Hepatocyte (in vitro differentiated cells): ENCODE data around the gene PPID. TPM values are rescaled to one million over a fixed set of nuclear protein-coding genes. Genes with fewer than 3 reads are reported as not detected.
"Not testable (repeated sequence)": the region's sequence is repeated elsewhere in the genome, so short reads cannot be mapped to it uniquely, and the experiment has no call there.

Experiments
- DNase-seq: peaks from one replicate; pipeline ENCODE4 v3.0.0-alpha.2; 2016; ENCODE audit warnings: low spot score
- H2AFZ ChIP-seq: fragments of 200-600 bp; sonication (generic); 2 replicates; pipeline ENCODE4 v1.6.0; 2016; ENCODE audit warnings: antibody characterized with exemption, mild to moderate bottlenecking
- H3K27ac ChIP-seq: fragments of 200-600 bp; sonication (generic); 2 replicates; pipeline ENCODE4 v1.5.1; 2016; ENCODE audit warnings: mild to moderate bottlenecking
- H3K27me3 ChIP-seq: fragments of 200-600 bp; sonication (generic); 2 replicates; pipeline ENCODE4 v1.6.1; 2016
- H3K36me3 ChIP-seq: fragments of 200-600 bp; sonication (generic); replicated peaks from 2 replicates; pipeline ENCODE4 v1.5.1; 2016; ENCODE audit warnings: low read depth; ENCODE audit not compliant: insufficient read depth
- H3K4me1 ChIP-seq: fragments of 200-600 bp; sonication (generic); 2 replicates; pipeline ENCODE4 v1.5.1; 2016; ENCODE audit warnings: mild to moderate bottlenecking, moderate library complexity; ENCODE audit not compliant: insufficient read depth
- H3K4me2 ChIP-seq: fragments of 200-600 bp; sonication (generic); 2 replicates; pipeline ENCODE4 v1.6.0; 2016
- H3K4me3 ChIP-seq: fragments of 200-600 bp; sonication (generic); 2 replicates; pipeline ENCODE4 v1.5.1; 2016; ENCODE audit warnings: mild to moderate bottlenecking
- H3K79me2 ChIP-seq: fragments of 200-600 bp; sonication (generic); 2 replicates; pipeline ENCODE4 v1.6.0; 2017; ENCODE audit warnings: mild to moderate bottlenecking
- H3K9me2 ChIP-seq: fragments of 200-600 bp; sonication (generic); replicated peaks from 2 replicates; pipeline ENCODE4 v1.6.0; 2017; ENCODE audit warnings: mild to moderate bottlenecking; ENCODE audit not compliant: insufficient read depth
- H3K9me3 ChIP-seq: fragments of 200-600 bp; sonication (generic); 2 replicates; pipeline ENCODE4 v1.5.1; 2016; ENCODE audit warnings: low read depth, mild to moderate bottlenecking
- H4K20me1 ChIP-seq: fragments of 200-600 bp; sonication (generic); 2 replicates; pipeline ENCODE4 v1.6.0; 2016; ENCODE audit warnings: mild to moderate bottlenecking; ENCODE audit not compliant: insufficient read depth, poor library complexity, severe bottlenecking
- EZH2 ChIP-seq: fragments of 200-600 bp; sonication (generic); IDR thresholded peaks from 2 replicates; pipeline ENCODE4 v1.6.1; 2016; ENCODE audit warnings: antibody characterized with exemption, mild to moderate bottlenecking, borderline replicate concordance
- EZH2phosphoT487 ChIP-seq: fragments of 200-600 bp; sonication (generic); IDR thresholded peaks from one replicate; pipeline ENCODE4 v1.6.1; 2018; ENCODE audit warnings: antibody characterized with exemption, mild to moderate bottlenecking, low read depth, moderate library complexity; ENCODE audit not compliant: unreplicated experiment, severe bottlenecking
- WGBS: methylation state at CpG from one replicate; pipeline ENCODE4 v1.1.6; 2016; ENCODE audit warnings: low lambda C conversion rate; ENCODE audit errors: missing lambda C conversion rate; 5-methylcytosine and 5-hydroxymethylcytosine counted together
- polyA plus RNA-seq: library from polyadenylated mRNA; unstranded; fragments of >200 nt; fragmentation: Nextera tagmentation; extraction: Ambion mirVana; gene quantifications from 2 replicates; pipeline ENCODE4 v1.2.1, GENCODE V29; 2016
- total RNA-seq: library from RNA; depleted of rRNA; stranded (reverse); fragments of >200 nt; gene quantifications from 2 replicates; pipeline ENCODE4 v1.2.3, GENCODE V29; 2014
- TF ChIP-seq, protein P1 (sequence below): fragments of 200-600 bp; sonication (generic); IDR thresholded peaks from 2 replicates; pipeline ENCODE4 v1.5.1; 2016; ENCODE audit warnings: antibody characterized with exemption, mild to moderate bottlenecking; ENCODE audit not compliant: poor library complexity

Gene PPID
- total and polyA plus RNA-seq, 2 experiments from 2014 or later, result 41.2 to 49.3 TPM

DNA sequence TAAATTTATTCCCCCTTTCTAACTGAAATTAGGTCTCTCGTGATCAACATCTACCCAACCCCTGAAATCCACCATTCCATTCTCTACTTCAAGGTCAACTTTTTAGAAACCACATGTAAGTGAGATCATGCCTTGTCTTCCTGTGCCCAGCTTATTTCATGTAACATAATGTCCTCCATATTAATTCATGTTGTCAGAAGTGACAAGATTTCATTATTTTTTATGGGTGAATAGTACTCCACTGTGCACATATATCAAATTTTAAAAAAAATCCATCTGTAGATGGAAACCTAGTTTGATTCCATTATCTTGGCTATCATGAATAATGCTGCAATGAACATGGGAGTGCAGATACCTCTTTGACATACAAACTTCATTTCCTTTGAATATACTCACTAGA is 1.5 kb downstream of the PPID start:
- Histone ChIP-seq H3K4me2 (peak overlapping the region; percentile 83), H3K36me3 (no peaks in the 10 kb centered on the region), H3K79me2 (peaks cover 29% of the 10 kb centered on the region), H3K9me2 (no peaks in the 10 kb centered on the region), H3K9me3 (no peaks in the 10 kb centered on the region), H2AFZ (no peak overlapping the region), H3K27ac (peak overlapping the region; percentile 44), H3K4me3 (peak overlapping the region; percentile 82), H3K27me3 (no peaks in the 10 kb centered on the region), H3K4me1 (no peaks in the 10 kb centered on the region), H4K20me1 (no peaks in the 10 kb centered on the region)
- WGBS, result 100% methylated on average over 1 of the region's 1 CpG
- TF ChIP-seq, protein P1, sequence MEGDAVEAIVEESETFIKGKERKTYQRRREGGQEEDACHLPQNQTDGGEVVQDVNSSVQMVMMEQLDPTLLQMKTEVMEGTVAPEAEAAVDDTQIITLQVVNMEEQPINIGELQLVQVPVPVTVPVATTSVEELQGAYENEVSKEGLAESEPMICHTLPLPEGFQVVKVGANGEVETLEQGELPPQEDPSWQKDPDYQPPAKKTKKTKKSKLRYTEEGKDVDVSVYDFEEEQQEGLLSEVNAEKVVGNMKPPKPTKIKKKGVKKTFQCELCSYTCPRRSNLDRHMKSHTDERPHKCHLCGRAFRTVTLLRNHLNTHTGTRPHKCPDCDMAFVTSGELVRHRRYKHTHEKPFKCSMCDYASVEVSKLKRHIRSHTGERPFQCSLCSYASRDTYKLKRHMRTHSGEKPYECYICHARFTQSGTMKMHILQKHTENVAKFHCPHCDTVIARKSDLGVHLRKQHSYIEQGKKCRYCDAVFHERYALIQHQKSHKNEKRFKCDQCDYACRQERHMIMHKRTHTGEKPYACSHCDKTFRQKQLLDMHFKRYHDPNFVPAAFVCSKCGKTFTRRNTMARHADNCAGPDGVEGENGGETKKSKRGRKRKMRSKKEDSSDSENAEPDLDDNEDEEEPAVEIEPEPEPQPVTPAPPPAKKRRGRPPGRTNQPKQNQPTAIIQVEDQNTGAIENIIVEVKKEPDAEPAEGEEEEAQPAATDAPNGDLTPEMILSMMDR, result no peak
- TF ChIP-seq EZH2 (no peak), EZH2phosphoT487 (no peak)
- no peak for DNase-seq

DNA sequence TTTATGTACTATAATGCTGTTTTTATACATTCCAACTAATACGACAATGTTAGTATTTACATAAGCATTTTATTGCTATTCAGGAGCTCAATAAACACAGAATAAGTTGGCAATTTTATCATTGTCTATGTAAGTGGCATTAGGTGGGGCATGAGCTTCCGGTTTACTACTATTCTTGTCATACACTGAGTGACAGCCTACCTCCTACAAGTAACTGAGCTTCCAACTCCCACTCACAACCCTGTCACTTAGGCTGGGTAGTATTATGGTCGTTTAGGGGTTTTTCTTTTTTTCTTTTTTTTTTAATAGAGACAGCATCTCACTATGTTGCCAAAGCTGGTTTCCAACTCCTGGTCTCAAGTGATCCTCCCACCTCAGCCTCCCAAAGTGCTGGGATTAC is 7.4 kb downstream of the PPID start:
- Histone ChIP-seq H3K27ac (no peak overlapping the region), H3K9me2 (no peaks in the 10 kb centered on the region), H3K4me2 (no peak overlapping the region), H3K27me3 (no peaks in the 10 kb centered on the region), H3K36me3 (no peaks in the 10 kb centered on the region), H2AFZ (no peak overlapping the region), H4K20me1 (no peaks in the 10 kb centered on the region), H3K79me2 (peaks cover 9% of the 10 kb centered on the region), H3K4me3 (no peak overlapping the region), H3K4me1 (no peaks in the 10 kb centered on the region), H3K9me3 (no peaks in the 10 kb centered on the region)
- TF ChIP-seq EZH2phosphoT487 (no peak), EZH2 (no peak)
- TF ChIP-seq, protein P1, result no peak
- 80% methylated on average over 3 of the region's 3 CpGs for WGBS
- no peak for DNase-seq

DNA sequence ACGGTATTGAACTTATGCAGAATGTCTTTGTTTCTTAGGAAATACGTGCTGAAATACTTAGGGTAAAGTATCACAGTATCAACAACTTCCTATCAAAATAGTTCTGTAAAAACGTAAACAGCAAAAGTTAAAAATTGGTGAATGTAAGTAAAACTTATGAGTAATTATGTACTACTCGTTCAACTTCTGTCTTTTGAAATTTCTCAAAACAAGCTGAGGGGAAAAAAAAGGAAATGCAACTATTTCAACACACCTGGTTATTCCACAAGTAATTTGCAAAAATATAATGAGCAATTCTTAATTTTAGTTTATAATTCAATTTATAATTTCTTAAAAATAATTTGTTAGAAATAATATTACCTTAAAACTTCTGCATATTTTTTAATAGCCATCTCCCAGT is 8.3 kb downstream of the PPID start:
- H4K20me1 ChIP-seq, result no peaks in the 10 kb centered on the region
- 96% methylated on average over 4 of the region's 4 CpGs for WGBS
- no peaks in the 10 kb centered on the region for H3K4me1 ChIP-seq
- DNase-seq, result no peak
- no peak overlapping the region for H3K4me2 ChIP-seq
- no peak for TF ChIP-seq EZH2
- TF ChIP-seq EZH2phosphoT487, result no peak
- TF ChIP-seq, protein P1, result no peak
- H3K9me2 ChIP-seq, result no peaks in the 10 kb centered on the region
- no peak overlapping the region for H3K4me3 ChIP-seq
- H3K9me3 ChIP-seq, result no peaks in the 10 kb centered on the region
- H3K27ac ChIP-seq, result no peak overlapping the region
- peaks cover 3% of the 10 kb centered on the region for H3K79me2 ChIP-seq
- no peaks in the 10 kb centered on the region for H3K36me3 ChIP-seq
- no peak overlapping the region for H2AFZ ChIP-seq
- H3K27me3 ChIP-seq, result no peaks in the 10 kb centered on the region

DNA sequence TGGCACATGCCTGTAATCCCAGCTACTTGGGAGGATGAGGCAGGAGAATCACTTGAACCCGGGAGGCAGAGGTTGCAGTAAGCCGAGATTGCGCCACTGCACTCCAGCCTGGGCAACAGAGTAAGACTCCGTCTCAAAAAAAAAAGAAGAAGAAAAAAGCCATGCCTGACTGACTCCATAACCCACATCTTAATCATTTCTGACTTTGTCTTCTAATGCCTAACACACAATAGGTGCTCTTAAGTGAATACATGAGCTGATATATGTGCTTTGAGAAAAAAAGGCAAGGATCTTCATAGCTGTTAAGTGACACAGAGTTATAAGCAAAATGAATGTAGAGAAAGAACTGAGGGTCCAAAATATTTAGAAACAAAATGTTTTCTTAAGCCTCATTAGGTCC is 10.6 kb downstream of the PPID start:
- 100% methylated on average over 4 of the region's 4 CpGs for WGBS
- H3K4me2 ChIP-seq, H3K4me3 ChIP-seq, H3K4me1 ChIP-seq, H4K20me1 ChIP-seq, H2AFZ ChIP-seq, DNase-seq, H3K36me3 ChIP-seq, H3K79me2 ChIP-seq, H3K27me3 ChIP-seq, H3K9me3 ChIP-seq, H3K27ac ChIP-seq, H3K9me2 ChIP-seq: not testable (repeated sequence)
